MM.1S (cell line): ENCODE results near the gene UQCC2.

ENCODE experiments used
- EZH2 ChIP-seq: fragments of 300-600 bp; sonication (generic); optimal IDR thresholded peaks from 2 replicates; pipeline ENCODE3; 2017; ENCODE audit warnings: low read depth, mild to moderate bottlenecking, antibody characterized with exemption, low read length, mixed read lengths
- EZH2phosphoT487 ChIP-seq: fragments of 300-600 bp; sonication (generic); IDR thresholded peaks from 2 replicates; pipeline ENCODE4 v1.6.1; 2018; ENCODE audit warnings: antibody characterized with exemption, low read length
- TF ChIP-seq, protein P1 (sequence below): fragments of 300-600 bp; sonication (generic); IDR thresholded peaks from 2 replicates; pipeline ENCODE4 v1.5.1; 2016; ENCODE audit warnings: antibody characterized with exemption, low read length, mixed read lengths

DNA sequence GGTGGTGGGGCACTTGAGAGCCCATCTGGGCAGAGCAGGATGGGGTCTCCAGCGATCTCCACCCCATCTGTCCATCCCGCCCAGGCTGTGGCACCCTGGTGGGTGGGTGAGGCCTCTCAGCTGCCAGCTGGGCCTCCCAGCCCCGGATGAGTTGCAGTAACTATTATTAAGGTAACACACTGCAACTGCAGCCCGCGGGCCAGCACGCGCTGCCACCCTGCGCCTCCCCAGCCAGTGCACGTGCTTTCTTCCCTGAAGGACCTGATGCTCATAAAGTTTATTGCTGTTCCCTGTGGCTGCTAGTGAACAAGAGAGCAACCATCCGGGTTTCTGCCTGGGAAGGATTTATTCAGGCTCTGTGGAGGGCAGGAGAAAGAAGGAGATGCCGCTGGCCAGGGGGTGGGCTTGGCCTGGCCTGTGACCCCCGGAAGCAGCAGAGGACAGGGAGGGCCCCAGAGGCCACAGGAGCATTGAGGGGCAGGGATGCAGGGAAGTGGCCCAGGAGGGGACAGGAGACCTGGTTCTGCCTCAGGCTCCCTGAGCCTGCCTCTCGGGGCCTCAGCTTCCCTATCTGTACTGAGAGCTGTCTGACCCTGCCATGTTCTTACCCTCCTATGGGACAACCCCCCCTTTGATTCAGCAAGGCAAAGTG lies 33.5 kb upstream of the UQCC2 start:
- TF ChIP-seq, protein P1, sequence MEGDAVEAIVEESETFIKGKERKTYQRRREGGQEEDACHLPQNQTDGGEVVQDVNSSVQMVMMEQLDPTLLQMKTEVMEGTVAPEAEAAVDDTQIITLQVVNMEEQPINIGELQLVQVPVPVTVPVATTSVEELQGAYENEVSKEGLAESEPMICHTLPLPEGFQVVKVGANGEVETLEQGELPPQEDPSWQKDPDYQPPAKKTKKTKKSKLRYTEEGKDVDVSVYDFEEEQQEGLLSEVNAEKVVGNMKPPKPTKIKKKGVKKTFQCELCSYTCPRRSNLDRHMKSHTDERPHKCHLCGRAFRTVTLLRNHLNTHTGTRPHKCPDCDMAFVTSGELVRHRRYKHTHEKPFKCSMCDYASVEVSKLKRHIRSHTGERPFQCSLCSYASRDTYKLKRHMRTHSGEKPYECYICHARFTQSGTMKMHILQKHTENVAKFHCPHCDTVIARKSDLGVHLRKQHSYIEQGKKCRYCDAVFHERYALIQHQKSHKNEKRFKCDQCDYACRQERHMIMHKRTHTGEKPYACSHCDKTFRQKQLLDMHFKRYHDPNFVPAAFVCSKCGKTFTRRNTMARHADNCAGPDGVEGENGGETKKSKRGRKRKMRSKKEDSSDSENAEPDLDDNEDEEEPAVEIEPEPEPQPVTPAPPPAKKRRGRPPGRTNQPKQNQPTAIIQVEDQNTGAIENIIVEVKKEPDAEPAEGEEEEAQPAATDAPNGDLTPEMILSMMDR = no peak
- TF ChIP-seq EZH2 (no peak), EZH2phosphoT487 (no peak)
